CD4-positive, alpha-beta memory T cell (primary cell): ENCODE results near the gene NUDT8. TPM values are rescaled to one million over a fixed set of nuclear protein-coding genes. Genes with fewer than 3 reads are reported as not detected.

Experiments used
- CTCF ChIA-PET: fragments of 350-600 bp; sonication (Branson Sonifier 250); formaldehyde crosslinking; loops from one replicate; lab custom pipeline; 2021; ENCODE audit warnings: inconsistent platforms; ENCODE audit not compliant: partially characterized antibody; lab: Charles Lee
- POLR2A ChIA-PET: fragments of 350-600 bp; sonication (Branson Sonifier 250); formaldehyde crosslinking; loops from one replicate; lab custom pipeline; 2021; ENCODE audit not compliant: partially characterized antibody; lab: Charles Lee
- DNase-seq, 5 donors: peaks; one replicate each; pipeline versions ENCODE4 v3.0.0 to v3.0.0-alpha.2; 2020 to 2022; ENCODE audit warnings: mixed read lengths in 1 of 5
- H3K27ac ChIP-seq: one replicate; pipeline ENCODE4 v1.7.0; 2013; ENCODE audit warnings: low read depth, low read length
- H3K27me3 ChIP-seq: 2 replicates; pipeline ENCODE4 v1.7.0; 2013; ENCODE audit warnings: mild to moderate bottlenecking, low read length, moderate library complexity; ENCODE audit not compliant: insufficient read depth
- H3K36me3 ChIP-seq: 2 replicates; pipeline ENCODE4 v1.7.0; 2013; ENCODE audit warnings: mild to moderate bottlenecking, low read length, moderate library complexity; ENCODE audit not compliant: insufficient read depth
- H3K4me1 ChIP-seq: 2 replicates; pipeline ENCODE4 v1.7.0; 2013; ENCODE audit warnings: mild to moderate bottlenecking, low read length, moderate library complexity; ENCODE audit not compliant: insufficient read depth
- H3K4me3 ChIP-seq, 2 donors: one replicate each; pipeline ENCODE4 v1.7.0; 2013; ENCODE audit warnings: low read length in 2 of 2, mild to moderate bottlenecking in 1 of 2
- H3K9me3 ChIP-seq, 2 donors: one replicate each; pipeline ENCODE4 v1.7.0; 2013; ENCODE audit warnings: low read length in 2 of 2, control low read depth in 1 of 2; ENCODE audit not compliant: control insufficient read depth in 1 of 2
- H3K27ac Mint-ChIP-seq, 7 donors: one replicate each; pipeline ENCODE4 v1.8.0; 2020 to 2021; ENCODE audit warnings: mixed read lengths in 7 of 7, mild to moderate bottlenecking in 6 of 7, inconsistent platforms in 3 of 7, moderate library complexity in 3 of 7
- H3K27me3 Mint-ChIP-seq, 2 donors: one replicate each; pipeline ENCODE4 v1.8.0; 2020 to 2021; ENCODE audit warnings: mixed read lengths in 2 of 2
- H3K36me3 Mint-ChIP-seq, 2 donors: one replicate each; pipeline ENCODE4 v1.8.0; 2020 to 2021; ENCODE audit warnings: mixed read lengths in 2 of 2, inconsistent platforms in 1 of 2, mild to moderate bottlenecking in 1 of 2
- H3K4me1 Mint-ChIP-seq, 4 donors: one replicate each; pipeline ENCODE4 v1.8.0; 2020 to 2021; ENCODE audit warnings: mixed read lengths in 4 of 4, mild to moderate bottlenecking in 1 of 4
- H3K4me3 Mint-ChIP-seq, 8 donors: one replicate each; pipeline ENCODE4 v1.8.0; 2020 to 2021; ENCODE audit warnings: mixed read lengths in 8 of 8, mild to moderate bottlenecking in 7 of 8, moderate library complexity in 6 of 8, inconsistent platforms in 3 of 8
- H3K9me3 Mint-ChIP-seq, 8 donors: one replicate each; pipeline ENCODE4 v1.8.0; 2020 to 2021; ENCODE audit warnings: mixed read lengths in 8 of 8, mild to moderate bottlenecking in 5 of 8, inconsistent platforms in 3 of 8, moderate library complexity in 1 of 8
- intact Hi-C: fragments of 100-400 bp; cut with micrococcal nuclease; formaldehyde crosslinking; loops from one replicate; pipeline ENCODE4 v1.15.1; 2023
- polyA plus RNA-seq, 2 donors: library from polyadenylated mRNA; unstranded; fragments of 300-500 nt; fragmentation: Illumina TruSeq; gene quantifications; one replicate each; pipeline ENCODE4 v1.2.3, GENCODE V29; 2021
- total RNA-seq, 2 experiments: library from RNA; stranded (reverse); gene quantifications; one replicate each; pipeline ENCODE4 v1.2.3, GENCODE V29; 2021

Gene NUDT8
- total and polyA plus RNA-seq, 4 experiments from 2014 or later, result 2.0 to 4.5 (median 3.7) TPM

- intact Hi-C loops, result no loop called here
- H3K27me3 ChIP-seq, result no peaks in the 10 kb centered on the region
- H3K27ac ChIP-seq, result no peak overlapping the region
- H3K4me3 Mint-ChIP-seq, result peak overlapping the region in 2 of 8 donors; percentile 2 to 32
- no peak for DNase-seq
- H3K4me1 ChIP-seq, result peaks cover 20% of the 10 kb centered on the region
- H3K9me3 Mint-ChIP-seq, result no peaks in the 10 kb centered on the region
- no peak overlapping the region for H3K4me3 ChIP-seq
- H3K4me1 Mint-ChIP-seq, result peaks cover 21 to 41% (median 33%) of the 10 kb centered on the region in 4 donors
- peak overlapping the region in 1 of 7 donors; percentile 13 for H3K27ac Mint-ChIP-seq
- CTCF ChIA-PET, result interaction anchor here (1.5 kb wide), 1 partner anchor 48 kb away, joined by 3 read pairs; the partner anchor contains the start of gene NUDT8
- H3K36me3 ChIP-seq, result no peaks in the 10 kb centered on the region
- no peaks in the 10 kb centered on the region for H3K9me3 ChIP-seq
- H3K36me3 Mint-ChIP-seq, result peaks cover 0 to 2% of the 10 kb centered on the region in 2 donors
- peaks cover 0 to 2% of the 10 kb centered on the region in 2 donors for H3K27me3 Mint-ChIP-seq
- POLR2A ChIA-PET, result interaction anchor here (1.5 kb wide), 1 partner anchor 28 kb away, joined by 3 read pairs; no protein-coding TSS in a partner anchor
These were observed 48.3 kb downstream of the NUDT8 start for GRCh38 chr11:67581469-67581868.

DNA sequence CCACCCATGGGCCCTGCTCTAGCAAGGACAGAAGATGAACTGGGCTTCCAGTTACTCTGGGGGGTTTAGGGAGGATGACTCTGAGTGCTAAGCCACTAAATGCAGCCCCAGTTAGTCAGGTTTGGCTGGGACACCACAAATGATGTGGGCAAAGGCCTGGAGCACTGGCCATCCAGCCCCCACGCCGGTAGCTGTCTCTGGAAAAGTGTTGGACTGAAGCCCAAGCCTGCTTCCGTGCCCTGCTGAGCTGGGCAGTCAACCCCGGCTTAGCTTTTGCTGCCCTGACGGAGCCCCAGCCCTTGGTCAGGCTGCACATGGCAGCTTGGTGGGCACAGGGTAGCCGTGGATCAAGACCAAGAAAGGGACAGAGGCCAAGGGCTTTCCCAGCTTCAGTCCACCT lies 51.8 kb downstream of the NUDT8 start:
- no peaks in the 10 kb centered on the region for H3K36me3 Mint-ChIP-seq
- H3K27me3 Mint-ChIP-seq, result peaks cover 8 to 13% of the 10 kb centered on the region in 2 donors
- H3K4me1 Mint-ChIP-seq, result peaks cover 16 to 22% (median 21%) of the 10 kb centered on the region in 4 donors

More for the DNA sequence above, 51.8 kb downstream of the NUDT8 start:
- ChIA-PET CTCF (no interaction called here), POLR2A (interaction anchor here (0.8 kb wide), 1 partner anchor 139 kb away, joined by 3 read pairs; no protein-coding TSS in a partner anchor)
- no peak overlapping the region for H3K4me3 Mint-ChIP-seq
- Histone ChIP-seq H3K36me3 (no peaks in the 10 kb centered on the region), H3K27me3 (no peaks in the 10 kb centered on the region), H3K4me1 (peaks cover 19% of the 10 kb centered on the region), H3K27ac (no peak overlapping the region), H3K9me3 (no peaks in the 10 kb centered on the region), H3K4me3 (no peak overlapping the region)
- no peak for DNase-seq
- intact Hi-C loops, result no loop called here
- no peaks in the 10 kb centered on the region for H3K9me3 Mint-ChIP-seq
- no peak overlapping the region for H3K27ac Mint-ChIP-seq

Other genes with a start within 250 kb of the NUDT8 start
- 10 to 100 TPM; 51.8 to 55.9 TPM for gene RAD9A, start 238.0 kb downstream of the NUDT8 start, total RNA-seq
- gene RAD9A, start 238.0 kb downstream of the NUDT8 start, polyA plus RNA-seq, result 1 to 10 TPM; 6.7 to 8.3 TPM
- 100 to 1,000 TPM; 159 to 161 TPM for gene PPP1CA, start 228.1 kb downstream of the NUDT8 start, total RNA-seq
- gene PPP1CA, start 228.1 kb downstream of the NUDT8 start, polyA plus RNA-seq, result 100 to 1,000 TPM; 474 to 774 TPM
- gene TBC1D10C, start 225.9 kb downstream of the NUDT8 start, total RNA-seq, result 100 to 1,000 TPM; 371 to 382 TPM
- gene TBC1D10C, start 225.9 kb downstream of the NUDT8 start, polyA plus RNA-seq, result 100 to 1,000 TPM; 316 to 331 TPM
- 1 to 10 TPM; 2.3 to 3.3 TPM for gene CARNS1, start 214.3 kb downstream of the NUDT8 start, total RNA-seq
- under 1 TPM; 0.45 to 0.81 TPM for gene CARNS1, start 214.3 kb downstream of the NUDT8 start, polyA plus RNA-seq
- 10 to 100 TPM; 78.1 to 79.9 TPM for gene RPS6KB2, start 201.4 kb downstream of the NUDT8 start, total RNA-seq
- 10 to 100 TPM; 55.2 to 58.3 TPM for gene RPS6KB2, start 201.4 kb downstream of the NUDT8 start, polyA plus RNA-seq
- gene PTPRCAP, start 192.3 kb downstream of the NUDT8 start, total RNA-seq, result 100 to 1,000 TPM; 208 to 228 TPM
- 100 to 1,000 TPM; 613 TPM for gene PTPRCAP, start 192.3 kb downstream of the NUDT8 start, polyA plus RNA-seq
- gene CORO1B, start 186.5 kb downstream of the NUDT8 start, total RNA-seq, result 10 to 100 TPM; 22.7 to 23.2 TPM
- gene CORO1B, start 186.5 kb downstream of the NUDT8 start, polyA plus RNA-seq, result 10 to 100 TPM; 79.1 to 92.2 TPM
- not detected for gene GPR152, start 177.2 kb downstream of the NUDT8 start, total RNA-seq
- gene GPR152, start 177.2 kb downstream of the NUDT8 start, polyA plus RNA-seq, result 1 to 10 TPM in 1 of 2 donors, under 1 TPM in 1; 0.35 to 1.7 TPM
- gene CABP4, start 174.6 kb downstream of the NUDT8 start, total RNA-seq, result 1 to 10 TPM; 1.4 to 2.3 TPM
- under 1 TPM; 0.27 to 0.84 TPM for gene CABP4, start 174.6 kb downstream of the NUDT8 start, polyA plus RNA-seq
- 10 to 100 TPM; 90.1 to 99.1 TPM for gene TMEM134, start 160.7 kb downstream of the NUDT8 start, total RNA-seq
- gene TMEM134, start 160.7 kb downstream of the NUDT8 start, polyA plus RNA-seq, result 100 to 1,000 TPM; 152 to 162 TPM
- 100 to 1,000 TPM; 131 to 132 TPM for gene AIP, start 146.9 kb downstream of the NUDT8 start, total RNA-seq
- 100 to 1,000 TPM; 152 to 185 TPM for gene AIP, start 146.9 kb downstream of the NUDT8 start, polyA plus RNA-seq
- gene PITPNM1, start 124.6 kb downstream of the NUDT8 start, total RNA-seq, result 100 to 1,000 TPM; 137 to 143 TPM
- 10 to 100 TPM; 15.0 to 43.6 TPM for gene PITPNM1, start 124.6 kb downstream of the NUDT8 start, polyA plus RNA-seq
- 10 to 100 TPM; 85.8 to 86.0 TPM for gene CDK2AP2, start 121.8 kb downstream of the NUDT8 start, total RNA-seq
- 100 to 1,000 TPM in 1 of 2 donors, 10 to 100 TPM in 1; 83.3 to 152 TPM for gene CDK2AP2, start 121.8 kb downstream of the NUDT8 start, polyA plus RNA-seq
- gene CABP2, start 106.5 kb downstream of the NUDT8 start, total RNA-seq, result not detected
- not detected for gene CABP2, start 106.5 kb downstream of the NUDT8 start, polyA plus RNA-seq
- gene GSTP1, start 46.1 kb downstream of the NUDT8 start, total RNA-seq, result 100 to 1,000 TPM; 134 to 143 TPM
- gene GSTP1, start 46.1 kb downstream of the NUDT8 start, polyA plus RNA-seq, result 100 to 1,000 TPM; 236 to 245 TPM
- gene NDUFV1, start 23.0 kb downstream of the NUDT8 start, total RNA-seq, result 100 to 1,000 TPM; 204 to 212 TPM
- 100 to 1,000 TPM; 124 to 133 TPM for gene NDUFV1, start 23.0 kb downstream of the NUDT8 start, polyA plus RNA-seq
- not detected for gene TBX10, start 9.8 kb upstream of the NUDT8 start, total RNA-seq
- gene TBX10, start 9.8 kb upstream of the NUDT8 start, polyA plus RNA-seq, result not detected
- gene ACY3, start 20.8 kb upstream of the NUDT8 start, total RNA-seq, result not detected
- gene ACY3, start 20.8 kb upstream of the NUDT8 start, polyA plus RNA-seq, result under 1 TPM in 1 of 2 donors, not detected in 1; 0.48 TPM
- gene ALDH3B2, start 44.7 kb upstream of the NUDT8 start, total RNA-seq, result not detected
- not detected for gene ALDH3B2, start 44.7 kb upstream of the NUDT8 start, polyA plus RNA-seq